SU-DHL-6 (cell line): ENCODE data around the gene UROC1.

Source experiments
- H2AFZ ChIP-seq: fragments of 200-600 bp; sonication (generic); 2 replicates; pipeline ENCODE4 v1.6.1; 2014; ENCODE audit warnings: low read depth, mild to moderate bottlenecking, moderate library complexity, mixed read lengths, antibody characterized with exemption, low read length; ENCODE audit not compliant: severe bottlenecking
- H3F3A ChIP-seq: fragments of 200-600 bp; shearing (Covaris generic); 2 replicates; pipeline ENCODE4 v1.6.0; 2016; ENCODE audit warnings: antibody characterized with exemption, mild to moderate bottlenecking; ENCODE audit not compliant: insufficient read depth
- H3K27ac ChIP-seq: fragments of 200-600 bp; sonication (generic); 2 replicates; pipeline ENCODE4 v1.5.1; 2016; ENCODE audit warnings: low read depth, mild to moderate bottlenecking, low read length, moderate library complexity, mixed read lengths
- H3K27me3 ChIP-seq: fragments of 200-600 bp; sonication (generic), shearing (Covaris generic); 2 replicates; pipeline ENCODE4 v1.6.0; 2014; ENCODE audit warnings: mild to moderate bottlenecking, low read length
- H3K36me3 ChIP-seq: fragments of 200-600 bp; sonication (generic); 2 replicates; pipeline ENCODE4 v1.6.1; 2014; ENCODE audit warnings: mild to moderate bottlenecking, low read length, mixed read lengths
- H3K4me2 ChIP-seq: fragments of 300-600, 200-600 bp; shearing (Covaris generic), sonication (generic); 2 replicates; pipeline ENCODE4 v1.6.0; 2014; ENCODE audit warnings: low read length, low read depth, mild to moderate bottlenecking; ENCODE audit not compliant: poor library complexity, severe bottlenecking
- H3K4me3 ChIP-seq: fragments of 200-600 bp; sonication (generic); 2 replicates; pipeline ENCODE4 v1.5.1; 2014; ENCODE audit warnings: antibody characterized with exemption, low read length, mild to moderate bottlenecking, mixed read lengths; ENCODE audit not compliant: insufficient read depth, poor library complexity, severe bottlenecking
- H3K79me2 ChIP-seq: fragments of 200-600 bp; sonication (generic); 2 replicates; pipeline ENCODE4 v1.6.1; 2014; ENCODE audit warnings: mild to moderate bottlenecking, low read length, moderate library complexity; ENCODE audit not compliant: insufficient read depth
- H3K9ac ChIP-seq: fragments of 200-600 bp; sonication (generic); 2 replicates; pipeline ENCODE4 v1.7.0; 2014; ENCODE audit warnings: mild to moderate bottlenecking, low read length
- H3K9me2 ChIP-seq: fragments of 200-600 bp; sonication (generic); replicated peaks from 2 replicates; pipeline ENCODE4 v1.6.1; 2014; ENCODE audit warnings: low read length; ENCODE audit not compliant: insufficient read depth
- H3K9me3 ChIP-seq: fragments of 200-600 bp; sonication (generic); 2 replicates; pipeline ENCODE4 v1.6.1; 2014; ENCODE audit warnings: low read length, mixed read lengths; ENCODE audit not compliant: insufficient read depth
- H4K20me1 ChIP-seq: fragments of 200-600 bp; sonication (generic); 2 replicates; pipeline ENCODE4 v1.6.1; 2014; ENCODE audit warnings: low read depth, mild to moderate bottlenecking, antibody characterized with exemption, low read length, moderate library complexity, mixed read lengths
- EZH2phosphoT487 ChIP-seq: fragments of 200-600 bp; sonication (generic), shearing (Covaris generic); conservative IDR thresholded peaks from 2 replicates; pipeline ENCODE4 v1.6.1; 2018; ENCODE audit warnings: mild to moderate bottlenecking, antibody characterized with exemption, low read length, moderate library complexity, mixed read lengths
- TF ChIP-seq, protein P1 (sequence below): fragments of 200-600 bp; sonication (generic); IDR thresholded peaks from one replicate; pipeline ENCODE4 v1.5.1; 2017; ENCODE audit warnings: antibody characterized with exemption, mild to moderate bottlenecking, low read length, moderate library complexity; ENCODE audit not compliant: insufficient read depth, poor library complexity, severe bottlenecking

Gene UROC1

DNA sequence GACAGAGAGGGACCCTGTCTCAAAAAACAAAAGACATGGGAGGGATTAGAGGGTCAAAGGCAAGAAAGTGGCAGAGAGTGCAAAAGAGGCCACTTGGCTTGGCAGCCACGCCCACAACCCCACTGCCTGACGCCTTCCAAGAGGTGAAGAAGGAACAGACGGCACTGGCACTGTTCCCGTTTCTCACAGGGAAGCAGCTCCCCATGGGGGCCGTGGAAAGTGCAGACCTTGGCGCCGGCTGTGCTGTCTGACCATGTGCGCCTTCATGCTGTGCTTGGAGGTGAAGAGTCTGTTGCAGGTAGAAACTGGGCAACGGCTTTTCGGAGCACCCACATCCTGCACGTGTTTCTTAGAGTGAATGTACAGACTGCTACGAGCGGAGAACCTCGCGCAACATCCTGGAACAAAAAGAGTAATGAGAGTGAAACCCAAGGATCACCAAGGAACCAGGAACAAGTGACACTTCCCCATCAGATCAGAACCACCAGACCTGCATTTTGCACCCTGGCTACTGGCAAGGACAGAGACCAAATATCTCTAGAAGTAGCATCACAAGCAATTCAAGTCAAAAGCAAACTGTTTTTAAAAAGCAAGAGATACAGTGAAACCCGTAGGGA is 51.5 kb downstream of the UROC1 start:
- Histone ChIP-seq H3K9me2 (no peaks in the 10 kb centered on the region), H3K79me2 (no peaks in the 10 kb centered on the region; the same call in 1 of the 2 replicates), H2AFZ (no peak overlapping the region), H3K4me3 (no peak overlapping the region), H3K9ac (no peak overlapping the region), H4K20me1 (no peaks in the 10 kb centered on the region; the same call in 1 of the 2 replicates), H3K27ac (no peak overlapping the region), H3K9me3 (no peaks in the 10 kb centered on the region), H3F3A (no peaks in the 10 kb centered on the region), H3K36me3 (peaks cover 3% of the 10 kb centered on the region; the same call in 1 of the 2 replicates), H3K27me3 (no peaks in the 10 kb centered on the region), H3K4me2 (no peak overlapping the region)
- no peak for TF ChIP-seq EZH2phosphoT487
- TF ChIP-seq, protein P1, sequence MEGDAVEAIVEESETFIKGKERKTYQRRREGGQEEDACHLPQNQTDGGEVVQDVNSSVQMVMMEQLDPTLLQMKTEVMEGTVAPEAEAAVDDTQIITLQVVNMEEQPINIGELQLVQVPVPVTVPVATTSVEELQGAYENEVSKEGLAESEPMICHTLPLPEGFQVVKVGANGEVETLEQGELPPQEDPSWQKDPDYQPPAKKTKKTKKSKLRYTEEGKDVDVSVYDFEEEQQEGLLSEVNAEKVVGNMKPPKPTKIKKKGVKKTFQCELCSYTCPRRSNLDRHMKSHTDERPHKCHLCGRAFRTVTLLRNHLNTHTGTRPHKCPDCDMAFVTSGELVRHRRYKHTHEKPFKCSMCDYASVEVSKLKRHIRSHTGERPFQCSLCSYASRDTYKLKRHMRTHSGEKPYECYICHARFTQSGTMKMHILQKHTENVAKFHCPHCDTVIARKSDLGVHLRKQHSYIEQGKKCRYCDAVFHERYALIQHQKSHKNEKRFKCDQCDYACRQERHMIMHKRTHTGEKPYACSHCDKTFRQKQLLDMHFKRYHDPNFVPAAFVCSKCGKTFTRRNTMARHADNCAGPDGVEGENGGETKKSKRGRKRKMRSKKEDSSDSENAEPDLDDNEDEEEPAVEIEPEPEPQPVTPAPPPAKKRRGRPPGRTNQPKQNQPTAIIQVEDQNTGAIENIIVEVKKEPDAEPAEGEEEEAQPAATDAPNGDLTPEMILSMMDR = no peak

DNA sequence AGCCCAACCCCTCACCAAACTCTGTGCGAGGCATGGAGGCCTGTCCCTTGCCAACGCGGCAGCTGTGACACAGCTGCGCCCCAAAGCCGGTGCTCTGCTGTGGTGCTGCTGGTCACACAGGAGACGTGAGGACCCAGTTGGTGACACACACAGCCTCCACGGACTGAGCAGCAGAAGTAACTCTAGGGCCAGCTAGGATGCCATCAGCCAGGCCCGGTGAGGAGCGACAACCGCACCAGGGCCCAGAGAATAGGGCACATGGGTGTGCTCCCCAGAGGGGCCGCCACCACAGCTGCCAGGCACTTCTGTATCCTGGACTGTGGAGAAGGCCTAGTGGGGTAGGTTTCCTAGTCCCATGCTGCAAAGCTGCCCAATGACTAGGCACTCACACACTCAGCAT is 52.6 kb downstream of the UROC1 start:
- Histone ChIP-seq H3K9ac (no peak overlapping the region), H3K36me3 (no peaks in the 10 kb centered on the region; the same call in 1 of the 2 replicates), H3K27ac (no peak overlapping the region), H2AFZ (no peak overlapping the region), H3F3A (no peaks in the 10 kb centered on the region), H3K9me2 (no peaks in the 10 kb centered on the region), H4K20me1 (no peaks in the 10 kb centered on the region; the same call in 1 of the 2 replicates), H3K79me2 (no peaks in the 10 kb centered on the region; the same call in 1 of the 2 replicates), H3K27me3 (no peaks in the 10 kb centered on the region), H3K9me3 (no peaks in the 10 kb centered on the region), H3K4me3 (no peak overlapping the region), H3K4me2 (no peak overlapping the region)
- no peak for TF ChIP-seq EZH2phosphoT487
- TF ChIP-seq, protein P1 = no peak

DNA sequence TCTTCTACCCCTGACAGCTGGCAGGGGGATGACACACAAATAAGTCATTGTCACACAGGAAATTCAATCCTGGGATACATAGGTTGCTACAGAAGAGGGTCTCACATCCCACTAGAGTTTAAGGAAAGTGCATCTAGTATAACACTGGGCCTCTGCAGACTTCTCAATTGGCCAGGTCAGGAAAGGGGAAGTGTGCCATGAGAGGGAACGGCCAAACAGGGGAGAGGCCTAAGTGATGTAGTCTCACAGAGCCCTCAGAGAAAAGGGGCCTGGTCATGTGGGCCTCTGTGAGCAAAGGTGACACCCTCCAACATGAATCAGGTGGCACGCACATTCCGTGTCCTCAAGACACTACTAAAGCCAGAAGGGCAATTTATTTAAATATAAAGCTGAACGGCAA is 53.1 kb downstream of the UROC1 start:
- no peaks in the 10 kb centered on the region for H3K9me2 ChIP-seq
- no peak overlapping the region for H3K27ac ChIP-seq
- H3K27me3 ChIP-seq = no peaks in the 10 kb centered on the region
- no peak overlapping the region for H3K4me2 ChIP-seq
- H3F3A ChIP-seq = no peaks in the 10 kb centered on the region
- H4K20me1 ChIP-seq = no peaks in the 10 kb centered on the region; the same call in 1 of the 2 replicates
- H3K4me3 ChIP-seq = no peak overlapping the region
- H3K9me3 ChIP-seq = no peaks in the 10 kb centered on the region
- H3K79me2 ChIP-seq = no peaks in the 10 kb centered on the region; the same call in 1 of the 2 replicates
- H2AFZ ChIP-seq = no peak overlapping the region
- no peaks in the 10 kb centered on the region; the same call in 1 of the 2 replicates for H3K36me3 ChIP-seq
- TF ChIP-seq EZH2phosphoT487 = no peak
- TF ChIP-seq, protein P1 = no peak
- no peak overlapping the region for H3K9ac ChIP-seq
